Aorta (tissue), 5 donors: ENCODE measurements around the gene C17orf78. TPM values are rescaled to one million over a fixed set of nuclear protein-coding genes. Genes with fewer than 3 reads are reported as not detected.
"Not testable (repeated sequence)": the region's sequence is repeated elsewhere in the genome, so short reads cannot be mapped to it uniquely, and the experiment has no call there.

Experiments
- ATAC-seq: fragments of 200-7000 bp; cut with Tn5 transposase; one replicate; pipeline ENCODE4 v1.9.1; 2022; ENCODE audit warnings: moderate library complexity; ENCODE audit not compliant: low FRiP score
- DNase-seq, 2 donors: peaks; one replicate each; pipeline ENCODE4 v3.0.0-alpha.2; 2020
- H3K27ac ChIP-seq, 2 donors: one replicate each; pipeline ENCODE4 v1.5.1; 2013; ENCODE audit warnings: low read length in 2 of 2, mild to moderate bottlenecking in 2 of 2, moderate library complexity in 2 of 2, control low read depth in 1 of 2, inconsistent platforms in 1 of 2, low read depth in 1 of 2
- H3K27me3 ChIP-seq, 2 donors: one replicate each; pipeline ENCODE4 v1.6.1; 2013; ENCODE audit warnings: control low read depth in 1 of 2, low read length in 1 of 2, mild to moderate bottlenecking in 1 of 2, moderate library complexity in 1 of 2; ENCODE audit not compliant: insufficient read depth in 2 of 2, control insufficient read depth in 1 of 2
- H3K36me3 ChIP-seq, 2 donors: one replicate each; pipeline ENCODE4 v1.6.1; 2013; ENCODE audit warnings: control low read depth in 1 of 2, low read length in 1 of 2, mild to moderate bottlenecking in 1 of 2; ENCODE audit not compliant: insufficient read depth in 2 of 2, control insufficient read depth in 1 of 2
- H3K4me1 ChIP-seq, 2 donors: one replicate each; pipeline ENCODE4 v1.6.1; 2013; ENCODE audit warnings: low read length in 2 of 2, control low read depth in 1 of 2, mild to moderate bottlenecking in 1 of 2, moderate library complexity in 1 of 2; ENCODE audit not compliant: insufficient read depth in 2 of 2, control insufficient read depth in 1 of 2
- H3K4me3 ChIP-seq, 2 donors: one replicate each; pipeline ENCODE4 v1.5.1; 2013; ENCODE audit warnings: low read length in 2 of 2, control low read depth in 1 of 2, mild to moderate bottlenecking in 1 of 2
- H3K9me3 ChIP-seq: one replicate; pipeline ENCODE4 v1.6.1; 2013; ENCODE audit warnings: mild to moderate bottlenecking, low read length; ENCODE audit not compliant: control insufficient read depth
- WGBS, 2 donors: extraction: QIAGEN DNeasy Blood & Tissue Kit; methylation state at CpG; one replicate each; pipeline ENCODE4 v1.1.7; 2013; 5-methylcytosine and 5-hydroxymethylcytosine counted together
- intact Hi-C, 2 donors: fragments of 100-400 bp; cut with DNase I; formaldehyde crosslinking; loops; one replicate each; pipeline versions ENCODE4 v1.14.2 to v1.15.0; 2022
- long read RNA-seq, 2 donors: library from polyadenylated mRNA; unstranded; transcript quantifications; one replicate each; pipeline ENCODE4 v2.0.0, GENCODE V29; 2020 to 2021
- polyA plus RNA-seq, 2 donors: library from polyadenylated mRNA; stranded (reverse); fragments of 200-250 nt; gene quantifications; one replicate each; pipeline ENCODE4 v1.2.3, GENCODE V29; 2013
- total RNA-seq, 2 donors: library from RNA; stranded (reverse); fragmentation: NEBNext Ultra II Directional; extraction: Animal tissue kit (Norgen Biotek cat#: 25700); gene quantifications; one replicate each; pipeline ENCODE4 v1.2.1, GENCODE V29; 2021
- donor health status: healthy with polysubstance abuse.
- donor health status: Bipolar disorder and iron deficiency.
- donor health status: DM: no; HTN: no; CAD: no.
- donor health status: DM: no; HTN: no; CAD: no.
- donor health status: DM: yes; HTN: yes; CAD: no.

The C17orf78 gene
- total RNA-seq = not detected
- polyA plus RNA-seq = 1 to 10 TPM in 1 of 2 donors, not detected in 1; 3.0 TPM
- long read RNA-seq, donor 1, partial matches to known transcripts = 0 of 2 reads
- long read RNA-seq, donor 1, other reads (novel, unspliced or antisense) = 2 of 2 reads
- long read RNA-seq, donor 2, partial matches to known transcripts = 0 of 2 reads
- long read RNA-seq, donor 2, other reads (novel, unspliced or antisense) = 2 of 2 reads

DNA sequence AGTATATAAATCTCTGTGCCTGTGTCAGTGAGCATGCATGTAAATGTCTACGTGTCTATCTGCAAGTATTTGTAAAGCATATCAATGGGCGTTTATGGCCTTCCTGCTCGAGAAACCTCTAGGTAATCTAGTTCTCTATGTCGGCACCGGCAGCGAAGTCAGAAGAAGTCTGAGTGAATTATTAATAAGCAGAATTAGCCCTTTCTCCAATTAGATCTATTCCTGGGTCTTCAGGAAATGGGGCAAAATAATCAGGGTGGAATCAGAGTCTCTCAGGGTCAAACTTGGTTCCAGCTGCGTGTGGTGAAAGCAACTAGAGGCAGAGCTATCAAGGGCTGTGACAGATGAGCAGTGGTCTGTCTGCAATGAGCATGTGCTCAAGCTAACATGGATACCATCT, at the start of gene C17orf78:
Gene C17orf78 (plus strand): TSS at position 280 of the 400 bp plus-strand sequence. CDS start 108 bp downstream, at position 388.
- H3K4me1 ChIP-seq = no peaks in the 10 kb centered on the region
- no peak for DNase-seq

DNA sequence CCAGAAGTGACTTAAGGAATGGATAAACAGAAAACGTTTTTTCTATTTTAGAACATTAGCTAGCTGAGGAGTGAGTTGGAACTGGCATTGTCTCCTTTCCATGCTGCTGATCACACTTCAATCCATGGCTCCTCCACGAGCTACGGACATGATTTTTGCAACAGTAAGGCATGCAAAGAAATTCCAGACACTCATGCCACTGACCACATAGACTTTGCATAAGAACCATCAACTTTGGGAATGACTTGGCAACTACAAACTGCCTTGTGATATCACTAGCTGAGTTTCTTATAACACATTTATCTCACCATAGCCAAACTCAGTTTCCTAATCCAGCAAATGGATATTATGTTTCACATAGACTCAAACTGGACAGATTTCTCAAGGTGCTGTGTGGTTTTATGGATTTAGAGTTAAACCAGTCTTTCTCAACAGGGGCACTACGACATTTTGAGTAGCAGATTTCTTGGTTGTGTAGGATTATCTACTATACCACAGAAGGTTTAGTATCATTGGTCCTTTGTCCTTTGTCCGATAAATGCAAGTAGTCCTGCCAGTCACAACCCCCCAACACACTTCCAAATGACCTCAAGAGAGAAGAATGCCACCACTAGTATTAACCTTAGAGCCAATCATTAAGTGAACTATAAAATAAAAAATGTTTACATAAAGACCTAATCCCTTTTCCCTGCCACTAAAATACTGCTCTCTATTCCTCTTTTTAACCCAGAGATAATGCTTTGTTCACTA, 48.3 kb upstream of the C17orf78 start:
- DNase-seq = no peak
- H3K9me3 ChIP-seq = no peaks in the 10 kb centered on the region
- peaks cover 2 to 4% of the 10 kb centered on the region in 2 donors for H3K36me3 ChIP-seq
- H3K4me1 ChIP-seq = no peaks in the 10 kb centered on the region
- 65 to 66% methylated on average over 5 of the region's 5 CpGs for WGBS, 2 donors
- intact Hi-C loops = no loop called here
- H3K27ac ChIP-seq = no peak overlapping the region
- no peak for ATAC-seq
- no peak overlapping the region for H3K4me3 ChIP-seq
- no peaks in the 10 kb centered on the region for H3K27me3 ChIP-seq

More for the DNA sequence above, at the start of gene C17orf78:
- intact Hi-C loops = no loop called here
- no peak for ATAC-seq
- H3K4me3 ChIP-seq = no peak within 1 kb of the TSS
- H3K27ac ChIP-seq = no peak within 1 kb of the TSS
- 87 to 90% methylated on average over 7 of the region's 7 CpGs for WGBS, 2 donors
- no peaks in the 10 kb centered on the region for H3K36me3 ChIP-seq
- no peaks in the 10 kb centered on the region for H3K9me3 ChIP-seq
- H3K27me3 ChIP-seq = no peaks in the 10 kb centered on the region

DNA sequence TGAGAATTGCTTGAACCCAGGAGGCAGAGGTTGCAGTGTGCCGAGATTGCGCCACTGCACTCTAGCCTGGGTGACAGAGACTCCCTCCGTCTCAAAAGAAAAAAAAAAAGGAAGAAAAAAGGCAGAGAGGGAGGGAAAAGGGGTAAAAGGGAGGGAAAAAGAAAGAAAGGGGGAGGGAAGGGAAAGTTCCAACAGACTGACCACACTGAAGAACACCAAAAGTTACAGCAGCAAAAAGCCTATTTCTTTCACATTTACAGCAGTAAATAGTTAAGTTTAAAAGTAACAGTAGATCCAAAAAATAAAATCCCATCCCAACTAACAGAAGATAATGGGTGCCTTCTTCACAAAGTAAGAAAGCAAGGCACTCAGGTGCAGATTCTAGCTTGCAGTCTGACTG, 36.9 kb upstream of the C17orf78 start:
- WGBS, 2 donors = 94 to 96% methylated on average over 3 of the region's 3 CpGs
- Histone ChIP-seq H3K36me3 (no peaks in the 10 kb centered on the region), H3K27me3 (no peaks in the 10 kb centered on the region), H3K27ac (no peak overlapping the region), H3K4me1 (no peaks in the 10 kb centered on the region), H3K4me3 (no peak overlapping the region), H3K9me3 (no peaks in the 10 kb centered on the region)
- intact Hi-C loops = no loop called here
- DNase-seq = no peak
- ATAC-seq = no peak

DNA sequence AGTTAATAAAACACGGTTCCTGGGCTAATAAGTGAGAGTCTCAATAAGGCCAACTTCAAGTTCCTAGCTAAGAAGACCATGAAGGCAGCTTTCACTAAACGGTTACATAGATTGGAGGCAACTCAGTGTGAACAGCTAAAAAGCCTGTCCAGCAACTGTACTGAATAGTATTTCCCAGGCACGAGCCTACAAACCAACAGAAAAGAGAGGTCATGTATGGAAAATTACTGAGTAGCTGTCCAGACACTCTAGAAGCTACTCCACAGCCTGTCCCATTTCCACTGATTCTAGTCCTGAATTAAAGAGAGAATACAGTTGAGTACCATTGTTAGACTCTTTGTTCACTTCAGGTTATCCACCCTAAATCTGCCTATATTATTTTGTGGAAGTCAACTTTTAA, 36.5 kb upstream of the C17orf78 start:
- Histone ChIP-seq H3K9me3 (no peaks in the 10 kb centered on the region), H3K4me1 (no peaks in the 10 kb centered on the region), H3K27me3 (no peaks in the 10 kb centered on the region), H3K36me3 (no peaks in the 10 kb centered on the region), H3K27ac (no peak overlapping the region), H3K4me3 (no peak overlapping the region)
- intact Hi-C loops = no loop called here
- ATAC-seq (no peak), DNase-seq (no peak)
- 60 to 62% methylated on average over 3 of the region's 3 CpGs for WGBS, 2 donors

DNA sequence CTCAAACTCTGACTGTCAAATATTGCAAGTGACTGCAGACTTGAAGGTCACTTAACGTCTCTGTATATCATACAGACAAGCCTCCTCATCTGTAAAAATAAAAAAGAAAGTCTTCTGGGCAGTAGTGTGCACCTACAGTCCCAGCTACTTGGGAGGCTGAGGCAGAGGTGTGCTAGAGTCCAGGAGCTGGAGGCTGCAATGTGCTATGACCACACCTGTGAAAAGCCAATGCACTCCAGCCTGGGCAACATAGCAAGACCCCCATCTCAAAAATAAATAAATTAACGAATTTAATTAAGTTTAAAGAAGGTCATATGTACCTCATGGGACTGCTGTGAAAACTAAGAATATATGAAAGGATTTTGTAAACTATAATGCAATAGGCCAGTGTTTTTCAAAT, 35.0 kb upstream of the C17orf78 start:
- Histone ChIP-seq H3K4me3 (no peak overlapping the region), H3K9me3 (no peaks in the 10 kb centered on the region), H3K27ac (no peak overlapping the region), H3K27me3 (no peaks in the 10 kb centered on the region), H3K4me1 (no peaks in the 10 kb centered on the region), H3K36me3 (no peaks in the 10 kb centered on the region)
- intact Hi-C loops = no loop called here
- WGBS, 2 donors = 84 to 86% methylated on average over 2 of the region's 2 CpGs
- DNase-seq (no peak), ATAC-seq (no peak)

DNA sequence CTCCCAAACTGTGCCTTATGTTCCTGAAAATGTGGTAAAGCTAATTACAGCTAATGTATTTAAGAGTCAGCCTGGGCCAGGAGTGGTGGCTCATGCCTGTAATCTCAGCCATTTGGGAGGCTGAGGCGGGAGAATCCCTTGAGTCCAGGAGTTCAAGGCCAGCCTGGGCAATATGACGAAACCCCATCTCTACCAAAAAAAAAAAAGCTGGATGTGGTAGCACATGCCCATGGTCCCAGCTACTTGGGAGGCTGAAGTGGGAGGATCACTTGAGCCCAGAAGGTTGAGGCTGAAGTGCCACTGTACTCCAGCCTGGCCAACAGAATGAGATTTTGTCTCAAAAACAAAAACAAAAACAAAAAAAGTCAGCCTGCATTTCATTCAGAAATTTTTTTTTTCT, 33.2 kb upstream of the C17orf78 start:
- H3K4me3 ChIP-seq = no peak overlapping the region
- H3K9me3 ChIP-seq = no peaks in the 10 kb centered on the region
- no peaks in the 10 kb centered on the region for H3K36me3 ChIP-seq
- no peak for DNase-seq
- 100% methylated on average over 2 of the region's 2 CpGs for WGBS, 2 donors
- no peak for ATAC-seq
- no peak overlapping the region for H3K27ac ChIP-seq
- no peaks in the 10 kb centered on the region for H3K27me3 ChIP-seq
- no peaks in the 10 kb centered on the region for H3K4me1 ChIP-seq
- intact Hi-C loops = no loop called here

DNA sequence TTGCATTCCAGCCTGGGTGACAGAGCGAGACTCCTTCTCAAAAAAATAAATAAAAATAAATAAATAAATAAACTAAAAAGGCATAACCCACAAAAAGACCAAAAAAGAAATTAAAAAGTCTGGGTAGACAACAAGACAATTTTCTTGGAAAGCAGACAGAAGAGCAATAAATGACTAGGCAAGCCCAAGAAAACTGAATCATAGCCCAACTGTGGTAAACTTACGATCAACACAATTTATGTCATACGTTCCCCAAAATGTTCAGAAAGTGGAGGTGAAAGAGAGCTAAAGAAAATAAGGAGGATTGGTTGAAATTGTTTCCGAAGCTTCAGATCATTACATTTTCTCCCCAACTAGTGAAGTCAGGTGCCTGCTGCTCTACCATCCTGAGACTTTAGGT, 31.3 kb upstream of the C17orf78 start:
- no peak for DNase-seq
- no peaks in the 10 kb centered on the region for H3K36me3 ChIP-seq
- 95 to 96% methylated on average over 4 of the region's 4 CpGs for WGBS, 2 donors
- H3K4me3 ChIP-seq = no peak overlapping the region
- intact Hi-C loops = no loop called here
- no peaks in the 10 kb centered on the region for H3K27me3 ChIP-seq
- no peaks in the 10 kb centered on the region for H3K9me3 ChIP-seq
- H3K4me1 ChIP-seq = no peaks in the 10 kb centered on the region
- H3K27ac ChIP-seq = no peak overlapping the region
- no peak for ATAC-seq

DNA sequence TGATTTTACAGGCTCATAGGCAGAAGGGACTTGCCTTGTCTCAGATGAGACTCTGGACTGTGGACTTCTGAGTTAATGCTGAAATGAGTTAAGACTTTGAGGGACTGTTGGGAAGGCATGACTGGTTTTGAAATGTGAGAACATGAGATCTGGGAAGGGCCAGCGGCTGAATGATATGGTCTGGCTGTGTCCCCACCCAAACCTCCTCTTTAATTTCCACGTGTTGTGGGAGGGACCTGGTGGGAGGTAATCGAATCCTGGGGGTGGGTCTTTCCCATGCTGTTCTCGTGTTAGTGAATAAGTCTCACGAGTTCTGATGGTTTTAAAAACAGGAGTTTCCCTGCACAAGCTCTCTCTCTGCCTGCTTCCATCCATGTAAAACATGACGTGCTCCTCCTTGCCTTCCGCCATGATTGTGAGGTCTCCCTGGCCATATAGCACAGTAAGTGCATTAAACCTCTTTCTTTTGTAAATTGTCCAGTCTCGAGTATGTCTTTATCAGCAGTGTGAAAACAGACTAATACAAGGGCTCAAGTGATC, 28.9 kb upstream of the C17orf78 start:
- ATAC-seq, H3K9me3 ChIP-seq, intact Hi-C loops, H3K4me3 ChIP-seq, H3K27ac ChIP-seq, DNase-seq, H3K4me1 ChIP-seq, H3K36me3 ChIP-seq, H3K27me3 ChIP-seq: not testable (repeated sequence)
- WGBS, 2 donors = 97 to 98% methylated on average over 8 of the region's 8 CpGs
